SK-N-SH treated with all-trans-retinoic acid at 6 μM for 48 hours (cell line): ENCODE measurements around the gene UBA52.

Experiments
- ATAC-seq: fragments of 200-7000 bp; cut with Tn5 transposase; 3 replicates; pipeline ENCODE4 v1.9.1; 2020; ENCODE audit warnings: mild to moderate bottlenecking, moderate library complexity
- CSDC2 ChIP-seq: fragments of 250-450 bp; sonication (Bioruptor Pico); IDR thresholded peaks from 2 replicates; pipeline ENCODE4 v1.5.0; 2020; ENCODE audit warnings: mild to moderate bottlenecking, moderate library complexity
- ESRRG ChIP-seq: fragments of 250-450 bp; sonication (Bioruptor Pico); IDR thresholded peaks from 2 replicates; pipeline ENCODE4 v1.6.1; 2021; ENCODE audit warnings: mild to moderate bottlenecking
- GLIS3 ChIP-seq: fragments of 250-450 bp; sonication (Bioruptor Pico); IDR thresholded peaks from 2 replicates; pipeline ENCODE4 v1.5.0; 2020; ENCODE audit warnings: mild to moderate bottlenecking, moderate library complexity
- ISL1 ChIP-seq: fragments of 250-450 bp; sonication (Bioruptor Pico); IDR thresholded peaks from 2 replicates; pipeline ENCODE4 v2.1.2; 2022; ENCODE audit warnings: mild to moderate bottlenecking, moderate library complexity
- OSR1 ChIP-seq: fragments of 250-450 bp; sonication (Bioruptor Pico); IDR thresholded peaks from 2 replicates; pipeline ENCODE4 v1.8.0; 2022; ENCODE audit warnings: moderate library complexity, mild to moderate bottlenecking, inconsistent platforms
- PPARA ChIP-seq: fragments of 250-450 bp; sonication (Bioruptor Pico); IDR thresholded peaks from 2 replicates; pipeline ENCODE4 v1.5.0; 2020; ENCODE audit warnings: mild to moderate bottlenecking, borderline replicate concordance
- SNAI2 ChIP-seq: fragments of 250-450 bp; sonication (Bioruptor Pico); IDR thresholded peaks from 2 replicates; pipeline ENCODE4 v1.5.0; 2020; ENCODE audit warnings: mild to moderate bottlenecking, moderate library complexity
- TCF4 ChIP-seq: fragments of 250-450 bp; sonication (Bioruptor Pico); IDR thresholded peaks from 2 replicates; pipeline ENCODE4 v1.8.0; 2021; ENCODE audit warnings: mild to moderate bottlenecking, moderate library complexity, borderline replicate concordance
- TOX ChIP-seq: fragments of 250-450 bp; sonication (Bioruptor Pico); IDR thresholded peaks from 2 replicates; pipeline ENCODE4 v1.8.0; 2021; ENCODE audit warnings: mild to moderate bottlenecking, moderate library complexity, borderline replicate concordance
- ZC3H10 ChIP-seq: fragments of 250-450 bp; sonication (Bioruptor Pico); IDR thresholded peaks from 2 replicates; pipeline ENCODE4 v1.5.1; 2021; ENCODE audit warnings: mild to moderate bottlenecking, moderate library complexity
- ZNF565 ChIP-seq: fragments of 450-650 bp; formaldehyde crosslinking; conservative IDR thresholded peaks from 2 replicates; pipeline ENCODE4 v1.5.0; 2020; ENCODE audit warnings: low read depth, mild to moderate bottlenecking, moderate library complexity
- ZNF70 ChIP-seq: fragments of 450-650 bp; formaldehyde crosslinking; IDR thresholded peaks from 2 replicates; pipeline ENCODE4 v1.5.0; 2020; ENCODE audit warnings: mild to moderate bottlenecking, moderate library complexity
- ZNF8 ChIP-seq: fragments of 450-650 bp; formaldehyde crosslinking; IDR thresholded peaks from 2 replicates; pipeline ENCODE4 v1.5.0; 2020; ENCODE audit warnings: mild to moderate bottlenecking, moderate library complexity
- TF ChIP-seq, protein P1 (sequence below): fragments of 250-450 bp; sonication (Bioruptor Pico); IDR thresholded peaks from 2 replicates; pipeline ENCODE4 v1.8.0; 2020; ENCODE audit warnings: mild to moderate bottlenecking, moderate library complexity, borderline replicate concordance
- TF ChIP-seq, protein P2 (sequence below): fragments of 250-450 bp; sonication (Bioruptor Pico); IDR thresholded peaks from 2 replicates; pipeline ENCODE4 v1.8.0; 2021; ENCODE audit warnings: low read depth, mild to moderate bottlenecking, moderate library complexity, borderline replicate concordance
- TF ChIP-seq, protein P3 (sequence below): fragments of 250-450 bp; sonication (Bioruptor Pico); IDR thresholded peaks from 2 replicates; pipeline ENCODE4 v1.5.1; 2020; ENCODE audit warnings: low read depth, mild to moderate bottlenecking, moderate library complexity
- TF ChIP-seq, protein P4 (sequence below): fragments of 250-450 bp; sonication (Bioruptor Pico); IDR thresholded peaks from 2 replicates; pipeline ENCODE4 v1.5.1; 2021; ENCODE audit warnings: mild to moderate bottlenecking, moderate library complexity

Gene UBA52

DNA sequence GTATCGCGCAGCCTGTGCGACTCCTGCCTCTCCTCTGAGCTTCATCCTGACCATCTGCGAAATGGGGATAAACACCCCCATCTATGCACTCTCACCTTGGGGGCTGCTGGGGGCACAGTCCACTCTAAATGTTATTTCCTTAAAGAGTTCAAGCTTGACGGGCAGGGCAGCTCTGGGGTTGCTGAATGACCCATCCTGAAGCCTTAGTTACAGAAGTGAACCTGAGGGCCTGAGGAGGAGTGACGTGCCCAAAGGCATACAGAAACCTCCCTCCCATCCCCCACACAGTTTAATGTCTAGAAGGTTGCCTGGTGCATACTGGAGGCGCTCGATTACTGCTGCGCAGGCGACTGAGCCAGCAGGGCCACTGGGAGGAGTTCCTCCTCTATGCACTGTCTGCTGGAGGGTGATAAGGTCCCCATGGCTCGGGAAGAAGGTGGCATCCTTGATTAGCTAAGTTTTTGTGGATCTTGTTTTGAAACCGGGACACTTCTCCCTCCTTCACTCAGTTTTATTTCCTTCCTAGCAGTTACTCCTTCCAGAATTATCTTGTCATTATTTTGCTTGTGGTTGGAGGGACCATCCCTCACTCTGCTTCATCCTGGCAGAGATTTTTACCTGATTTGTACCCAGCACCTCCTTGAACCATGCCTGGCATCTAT lies 27.7 kb upstream of the UBA52 start:
- ATAC-seq: peak; percentile 67

DNA sequence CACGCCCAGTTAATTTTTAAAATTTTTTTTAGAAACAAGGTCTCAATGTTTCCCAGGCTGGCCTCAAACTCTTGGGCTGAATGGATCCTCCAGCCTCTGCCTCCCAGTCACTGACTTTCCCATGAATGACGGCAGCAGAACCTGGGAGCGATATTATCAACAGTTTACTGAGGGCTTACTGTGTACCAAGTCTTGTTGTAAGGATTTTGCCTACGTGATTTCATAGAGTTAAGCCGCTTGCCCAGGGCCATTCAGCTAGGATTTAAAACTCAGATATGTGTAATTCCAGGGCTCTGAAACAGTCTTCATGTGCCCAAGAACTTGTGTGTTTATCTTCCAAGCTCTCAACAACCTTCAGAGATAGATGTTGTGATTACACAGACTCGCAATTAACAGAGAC lies 20.0 kb upstream of the UBA52 start:
- no peak for ATAC-seq
- TF ChIP-seq PPARA: no peak
- no peak for TF ChIP-seq ZNF70 (CRISPR knock-in tag)
- no peak for TF ChIP-seq ZC3H10 (CRISPR knock-in tag)
- TF ChIP-seq, protein P1, sequence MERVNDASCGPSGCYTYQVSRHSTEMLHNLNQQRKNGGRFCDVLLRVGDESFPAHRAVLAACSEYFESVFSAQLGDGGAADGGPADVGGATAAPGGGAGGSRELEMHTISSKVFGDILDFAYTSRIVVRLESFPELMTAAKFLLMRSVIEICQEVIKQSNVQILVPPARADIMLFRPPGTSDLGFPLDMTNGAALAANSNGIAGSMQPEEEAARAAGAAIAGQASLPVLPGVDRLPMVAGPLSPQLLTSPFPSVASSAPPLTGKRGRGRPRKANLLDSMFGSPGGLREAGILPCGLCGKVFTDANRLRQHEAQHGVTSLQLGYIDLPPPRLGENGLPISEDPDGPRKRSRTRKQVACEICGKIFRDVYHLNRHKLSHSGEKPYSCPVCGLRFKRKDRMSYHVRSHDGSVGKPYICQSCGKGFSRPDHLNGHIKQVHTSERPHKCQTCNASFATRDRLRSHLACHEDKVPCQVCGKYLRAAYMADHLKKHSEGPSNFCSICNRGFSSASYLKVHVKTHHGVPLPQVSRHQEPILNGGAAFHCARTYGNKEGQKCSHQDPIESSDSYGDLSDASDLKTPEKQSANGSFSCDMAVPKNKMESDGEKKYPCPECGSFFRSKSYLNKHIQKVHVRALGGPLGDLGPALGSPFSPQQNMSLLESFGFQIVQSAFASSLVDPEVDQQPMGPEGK: no peak
- no peak for TF ChIP-seq CSDC2 (CRISPR knock-in tag)
- no peak for TF ChIP-seq GLIS3 (CRISPR knock-in tag)
- TF ChIP-seq ZNF565 (CRISPR knock-in tag): no peak

More for the DNA sequence above, 27.7 kb upstream of the UBA52 start:
- TF ChIP-seq SNAI2 (CRISPR knock-in tag) (no peak), ZNF70 (CRISPR knock-in tag) (no peak), ESRRG (no peak), CSDC2 (CRISPR knock-in tag) (no peak), ZC3H10 (CRISPR knock-in tag) (no peak), GLIS3 (CRISPR knock-in tag) (no peak), OSR1 (CRISPR knock-in tag) (no peak), ZNF565 (CRISPR knock-in tag) (no peak), PPARA (no peak), ZNF8 (CRISPR knock-in tag) (no peak), TCF4 (CRISPR knock-in tag) (no peak), ISL1 (CRISPR knock-in tag) (no peak), TOX (CRISPR knock-in tag) (no peak)
- TF ChIP-seq, protein P2, sequence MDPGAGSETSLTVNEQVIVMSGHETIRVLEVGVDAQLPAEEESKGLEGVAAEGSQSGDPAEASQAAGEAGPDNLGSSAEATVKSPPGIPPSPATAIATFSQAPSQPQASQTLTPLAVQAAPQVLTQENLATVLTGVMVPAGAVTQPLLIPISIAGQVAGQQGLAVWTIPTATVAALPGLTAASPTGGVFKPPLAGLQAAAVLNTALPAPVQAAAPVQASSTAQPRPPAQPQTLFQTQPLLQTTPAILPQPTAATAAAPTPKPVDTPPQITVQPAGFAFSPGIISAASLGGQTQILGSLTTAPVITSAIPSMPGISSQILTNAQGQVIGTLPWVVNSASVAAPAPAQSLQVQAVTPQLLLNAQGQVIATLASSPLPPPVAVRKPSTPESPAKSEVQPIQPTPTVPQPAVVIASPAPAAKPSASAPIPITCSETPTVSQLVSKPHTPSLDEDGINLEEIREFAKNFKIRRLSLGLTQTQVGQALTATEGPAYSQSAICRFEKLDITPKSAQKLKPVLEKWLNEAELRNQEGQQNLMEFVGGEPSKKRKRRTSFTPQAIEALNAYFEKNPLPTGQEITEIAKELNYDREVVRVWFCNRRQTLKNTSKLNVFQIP (CRISPR knock-in tag): no peak
- TF ChIP-seq, protein P3, sequence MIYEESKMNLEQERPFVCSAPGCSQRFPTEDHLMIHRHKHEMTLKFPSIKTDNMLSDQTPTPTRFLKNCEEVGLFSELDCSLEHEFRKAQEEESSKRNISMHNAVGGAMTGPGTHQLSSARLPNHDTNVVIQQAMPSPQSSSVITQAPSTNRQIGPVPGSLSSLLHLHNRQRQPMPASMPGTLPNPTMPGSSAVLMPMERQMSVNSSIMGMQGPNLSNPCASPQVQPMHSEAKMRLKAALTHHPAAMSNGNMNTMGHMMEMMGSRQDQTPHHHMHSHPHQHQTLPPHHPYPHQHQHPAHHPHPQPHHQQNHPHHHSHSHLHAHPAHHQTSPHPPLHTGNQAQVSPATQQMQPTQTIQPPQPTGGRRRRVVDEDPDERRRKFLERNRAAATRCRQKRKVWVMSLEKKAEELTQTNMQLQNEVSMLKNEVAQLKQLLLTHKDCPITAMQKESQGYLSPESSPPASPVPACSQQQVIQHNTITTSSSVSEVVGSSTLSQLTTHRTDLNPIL: no peak
- TF ChIP-seq, protein P1: no peak

DNA sequence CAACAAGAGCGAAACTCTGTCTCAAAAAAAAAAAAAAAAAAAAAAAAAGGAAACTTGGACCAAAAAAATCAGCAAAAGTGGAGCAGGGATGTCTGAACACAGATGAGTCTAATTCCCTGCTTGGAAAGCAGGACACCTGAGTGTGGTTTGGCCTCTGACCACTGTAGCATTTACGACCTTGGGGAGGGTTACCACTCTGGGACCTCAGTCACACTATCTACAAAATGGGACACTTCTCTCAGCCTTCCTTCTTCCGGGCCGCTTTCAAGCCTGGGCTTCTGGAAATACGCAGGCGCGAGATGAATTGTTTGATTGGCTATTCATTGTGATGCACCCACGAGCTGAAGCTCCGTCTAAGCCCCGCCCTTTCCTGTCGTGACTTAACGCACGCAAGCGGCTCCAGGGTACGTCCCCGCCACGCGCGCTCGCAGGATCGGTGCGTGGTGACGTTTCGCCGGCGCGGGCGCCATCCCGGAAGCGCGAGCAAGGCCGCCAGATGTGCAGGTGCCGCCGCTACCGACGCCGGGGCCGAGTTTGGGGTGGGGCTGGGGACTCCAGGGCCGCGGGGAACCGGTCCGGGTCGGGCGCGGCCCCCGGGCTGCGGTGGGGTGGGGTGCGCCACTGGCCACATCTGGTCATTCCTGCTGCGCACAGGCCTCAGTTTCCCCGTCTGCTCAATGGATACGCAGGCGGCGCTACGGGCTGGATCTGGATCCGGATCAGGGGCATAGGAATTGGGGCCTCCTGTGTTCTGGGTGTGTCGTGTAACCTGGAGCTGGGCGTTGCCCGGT lies 14.1 kb upstream of the UBA52 start, which contains the start of gene KXD1:
KXD1 (plus strand) TSS at position 460 of the 791 bp plus-strand sequence. CDS start 4,187 bp downstream, outside the sequence.
- peak; percentile 99 for ATAC-seq

DNA sequence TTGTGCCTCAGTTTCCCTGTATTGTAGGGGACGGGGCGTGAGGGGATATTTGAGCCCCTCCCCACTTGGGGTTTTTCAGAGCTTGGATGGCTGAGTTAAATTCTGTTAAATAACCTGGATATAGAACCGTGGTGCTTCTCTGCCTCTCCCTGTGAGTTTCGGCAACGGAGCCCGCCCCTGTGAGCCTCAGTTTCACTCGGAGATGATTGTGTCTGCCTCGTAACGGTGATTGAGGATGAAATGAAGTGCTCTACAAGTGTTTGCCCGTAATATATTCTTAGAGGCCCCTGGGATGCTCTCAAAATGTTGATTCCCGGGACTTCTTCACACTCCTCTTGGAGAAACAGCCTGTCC lies 13.5 kb upstream of the UBA52 start:
- TF ChIP-seq ZNF70 (CRISPR knock-in tag): no peak
- no peak for TF ChIP-seq GLIS3 (CRISPR knock-in tag)
- no peak for TF ChIP-seq OSR1 (CRISPR knock-in tag)
- no peak for TF ChIP-seq TCF4 (CRISPR knock-in tag)
- TF ChIP-seq CSDC2 (CRISPR knock-in tag): no peak
- TF ChIP-seq, protein P2 (CRISPR knock-in tag): no peak
- peak; percentile 40 for ATAC-seq

More for the DNA sequence above, 14.1 kb upstream of the UBA52 start, which contains the start of gene KXD1:
- TF ChIP-seq, protein P4, sequence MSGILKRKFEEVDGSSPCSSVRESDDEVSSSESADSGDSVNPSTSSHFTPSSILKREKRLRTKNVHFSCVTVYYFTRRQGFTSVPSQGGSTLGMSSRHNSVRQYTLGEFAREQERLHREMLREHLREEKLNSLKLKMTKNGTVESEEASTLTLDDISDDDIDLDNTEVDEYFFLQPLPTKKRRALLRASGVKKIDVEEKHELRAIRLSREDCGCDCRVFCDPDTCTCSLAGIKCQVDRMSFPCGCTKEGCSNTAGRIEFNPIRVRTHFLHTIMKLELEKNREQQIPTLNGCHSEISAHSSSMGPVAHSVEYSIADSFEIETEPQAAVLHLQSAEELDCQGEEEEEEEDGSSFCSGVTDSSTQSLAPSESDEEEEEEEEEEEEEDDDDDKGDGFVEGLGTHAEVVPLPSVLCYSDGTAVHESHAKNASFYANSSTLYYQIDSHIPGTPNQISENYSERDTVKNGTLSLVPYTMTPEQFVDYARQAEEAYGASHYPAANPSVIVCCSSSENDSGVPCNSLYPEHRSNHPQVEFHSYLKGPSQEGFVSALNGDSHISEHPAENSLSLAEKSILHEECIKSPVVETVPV: no peak
- no peak for TF ChIP-seq GLIS3 (CRISPR knock-in tag)
- TF ChIP-seq TOX (CRISPR knock-in tag): no peak
- TF ChIP-seq, all 23 proteins: peak for 0
